ENCODE measurements around the gene NECTIN2. TPM values are rescaled to one million over a fixed set of nuclear protein-coding genes. Genes with fewer than 3 reads are reported as not detected.

NECTIN2 gene
- total RNA-seq, 1 donor from 2014 or later: 0.44 TPM

- no peak for DNase-seq
- intact Hi-C loops (cut with micrococcal nuclease): no loop called here
- Mint-ChIP-seq H3K36me3 (ENCODE audit: low read depth) (no peaks in the 10 kb centered on the region), H3K27me3 (peaks cover 12% of the 10 kb centered on the region), H3K4me1 (no peaks in the 10 kb centered on the region), H3K27ac (peak overlapping the region; percentile 41), H3K9me3 (no peaks in the 10 kb centered on the region), H3K4me3 (no peak overlapping the region)
Measured at GRCh38 chr19:44811122-44811419, 35.0 kb upstream of the NECTIN2 start.

GRCh38 chr19:44812142-44812718 lies 33.9 kb upstream of the NECTIN2 start:
- Mint-ChIP-seq H3K27ac (no peak overlapping the region), H3K9me3 (no peaks in the 10 kb centered on the region), H3K4me3 (no peak overlapping the region), H3K27me3 (peaks cover 10% of the 10 kb centered on the region), H3K36me3 (ENCODE audit: low read depth) (no peaks in the 10 kb centered on the region), H3K4me1 (no peaks in the 10 kb centered on the region)
- intact Hi-C loops (cut with micrococcal nuclease): no loop called here
- no peak for DNase-seq

- DNase-seq: no peak
- Mint-ChIP-seq H3K4me3 (no peak overlapping the region), H3K4me1 (no peaks in the 10 kb centered on the region), H3K27ac (no peak overlapping the region), H3K36me3 (ENCODE audit: low read depth) (no peaks in the 10 kb centered on the region), H3K27me3 (peaks cover 8% of the 10 kb centered on the region), H3K9me3 (no peaks in the 10 kb centered on the region)
- intact Hi-C loops (cut with micrococcal nuclease): no loop called here
Measured at GRCh38 chr19:44813070-44813840, 32.8 kb upstream of the NECTIN2 start.

- intact Hi-C loops (cut with micrococcal nuclease): no loop called here
- no peaks in the 10 kb centered on the region for H3K9me3 Mint-ChIP-seq
- no peaks in the 10 kb centered on the region for H3K4me1 Mint-ChIP-seq
- no peaks in the 10 kb centered on the region for H3K36me3 Mint-ChIP-seq (ENCODE audit: low read depth)
- no peak overlapping the region for H3K4me3 Mint-ChIP-seq
- H3K27ac Mint-ChIP-seq: no peak overlapping the region
- DNase-seq: no peak
- peaks cover 4% of the 10 kb centered on the region for H3K27me3 Mint-ChIP-seq
Measured at GRCh38 chr19:44813841-44814470, 32.1 kb upstream of the NECTIN2 start.

GRCh38 chr19:44814517-44814916 lies 31.6 kb upstream of the NECTIN2 start:
- no peak for DNase-seq
- Mint-ChIP-seq H3K4me3 (no peak overlapping the region), H3K27ac (no peak overlapping the region), H3K27me3 (peaks cover 3% of the 10 kb centered on the region), H3K9me3 (no peaks in the 10 kb centered on the region), H3K4me1 (no peaks in the 10 kb centered on the region), H3K36me3 (ENCODE audit: low read depth) (no peaks in the 10 kb centered on the region)
- intact Hi-C loops (cut with micrococcal nuclease): no loop called here

- Mint-ChIP-seq H3K4me1 (no peaks in the 10 kb centered on the region), H3K4me3 (no peak overlapping the region), H3K36me3 (ENCODE audit: low read depth) (no peaks in the 10 kb centered on the region), H3K9me3 (no peaks in the 10 kb centered on the region), H3K27me3 (no peaks in the 10 kb centered on the region), H3K27ac (no peak overlapping the region)
- intact Hi-C loops (cut with micrococcal nuclease): no loop called here
- DNase-seq: no peak
Measured at GRCh38 chr19:44816301-44816700, 29.8 kb upstream of the NECTIN2 start.

- peaks cover 2% of the 10 kb centered on the region for H3K27me3 Mint-ChIP-seq
- H3K4me3 Mint-ChIP-seq: no peak overlapping the region
- no peak for DNase-seq
- H3K27ac Mint-ChIP-seq: no peak overlapping the region
- no peaks in the 10 kb centered on the region for H3K4me1 Mint-ChIP-seq
- no peaks in the 10 kb centered on the region for H3K9me3 Mint-ChIP-seq
- intact Hi-C loops (cut with micrococcal nuclease): no loop called here
- H3K36me3 Mint-ChIP-seq (ENCODE audit: low read depth): no peaks in the 10 kb centered on the region
Measured at GRCh38 chr19:44817725-44818465, 28.2 kb upstream of the NECTIN2 start.

GRCh38 chr19:44818466-44819031 lies 27.5 kb upstream of the NECTIN2 start:
- no peaks in the 10 kb centered on the region for H3K36me3 Mint-ChIP-seq (ENCODE audit: low read depth)
- H3K27ac Mint-ChIP-seq: no peak overlapping the region
- H3K4me3 Mint-ChIP-seq: no peak overlapping the region
- intact Hi-C loops (cut with micrococcal nuclease): no loop called here
- peaks cover 2% of the 10 kb centered on the region for H3K27me3 Mint-ChIP-seq
- DNase-seq: no peak
- no peaks in the 10 kb centered on the region for H3K4me1 Mint-ChIP-seq
- H3K9me3 Mint-ChIP-seq: no peaks in the 10 kb centered on the region

- Mint-ChIP-seq H3K4me1 (no peaks in the 10 kb centered on the region), H3K36me3 (ENCODE audit: low read depth) (no peaks in the 10 kb centered on the region), H3K27ac (no peak overlapping the region), H3K9me3 (no peaks in the 10 kb centered on the region), H3K4me3 (no peak overlapping the region), H3K27me3 (peaks cover 2% of the 10 kb centered on the region)
- intact Hi-C loops (cut with micrococcal nuclease): no loop called here
- no peak for DNase-seq
Measured at GRCh38 chr19:44819246-44819832, 26.8 kb upstream of the NECTIN2 start.

GRCh38 chr19:44820648-44821609 lies 25.2 kb upstream of the NECTIN2 start:
- intact Hi-C loops (cut with micrococcal nuclease): no loop called here
- DNase-seq: no peak
- Mint-ChIP-seq H3K36me3 (ENCODE audit: low read depth) (no peaks in the 10 kb centered on the region), H3K27me3 (peaks cover 4% of the 10 kb centered on the region), H3K27ac (no peak overlapping the region), H3K4me1 (no peaks in the 10 kb centered on the region), H3K9me3 (no peaks in the 10 kb centered on the region), H3K4me3 (no peak overlapping the region)

GRCh38 chr19:44822177-44822576 lies 23.9 kb upstream of the NECTIN2 start:
- H3K27ac Mint-ChIP-seq: no peak overlapping the region

GRCh38 chr19:44822670-44823372 lies 23.3 kb upstream of the NECTIN2 start:
- Mint-ChIP-seq H3K4me1 (no peaks in the 10 kb centered on the region), H3K36me3 (ENCODE audit: low read depth) (no peaks in the 10 kb centered on the region), H3K4me3 (no peak overlapping the region), H3K27ac (no peak overlapping the region), H3K9me3 (no peaks in the 10 kb centered on the region), H3K27me3 (peaks cover 7% of the 10 kb centered on the region)
- no peak for DNase-seq
- intact Hi-C loops (cut with micrococcal nuclease): no loop called here

More at GRCh38 chr19:44822177-44822576, 23.9 kb upstream of the NECTIN2 start:
- peaks cover 7% of the 10 kb centered on the region for H3K27me3 Mint-ChIP-seq
- no peak overlapping the region for H3K4me3 Mint-ChIP-seq
- H3K36me3 Mint-ChIP-seq (ENCODE audit: low read depth): no peaks in the 10 kb centered on the region
- no peaks in the 10 kb centered on the region for H3K9me3 Mint-ChIP-seq
- DNase-seq: no peak
- H3K4me1 Mint-ChIP-seq: no peaks in the 10 kb centered on the region
- intact Hi-C loops (cut with micrococcal nuclease): no loop called here
